HFFc6 (cell line): ENCODE data around the gene C12orf76. TPM values are rescaled to one million over a fixed set of nuclear protein-coding genes. Genes with fewer than 3 reads are reported as not detected.
A peak's percentile ranks its signal among the peaks of the same experiment; 100 is the strongest.

ENCODE experiments used
- DNase-seq: peaks from one replicate; pipeline ENCODE4 v3.0.0-alpha.2; 2018
- H3K27ac Mint-ChIP-seq: 2 replicates; pipeline ENCODE4 v1.8.0; 2020; ENCODE audit warnings: mild to moderate bottlenecking, mixed read lengths
- H3K27me3 Mint-ChIP-seq: 2 replicates; pipeline ENCODE4 v1.8.0; 2021; ENCODE audit warnings: mild to moderate bottlenecking, moderate library complexity, mixed read lengths; ENCODE audit not compliant: insufficient read depth
- H3K36me3 Mint-ChIP-seq: 2 replicates; pipeline ENCODE4 v1.8.0; 2021; ENCODE audit warnings: low read depth, mixed read lengths
- H3K4me1 Mint-ChIP-seq: 2 replicates; pipeline ENCODE4 v1.8.0; 2020; ENCODE audit warnings: low read depth, mixed read lengths
- H3K4me3 Mint-ChIP-seq: 2 replicates; pipeline ENCODE4 v1.8.0; 2020; ENCODE audit warnings: mild to moderate bottlenecking, moderate library complexity, mixed read lengths
- H3K9me3 Mint-ChIP-seq: 2 replicates; pipeline ENCODE4 v1.8.0; 2020; ENCODE audit warnings: mild to moderate bottlenecking, mixed read lengths
- CTCF ChIP-seq: fragments of 200-600 bp; sonication (generic); IDR thresholded peaks from 2 replicates; pipeline ENCODE4 v1.5.0; 2021; ENCODE audit warnings: antibody characterized with exemption, mild to moderate bottlenecking
- total RNA-seq, 6 experiments: library from RNA; stranded (reverse); fragmentation: NEBNext Ultra II Directional; extraction: Animal tissue kit (Norgen Biotek cat#: 25700); gene quantifications; 2 replicates in 1 of 6; 3 replicates in 5 of 6; pipeline ENCODE4 v1.2.3, GENCODE V29; 2021

The C12orf76 gene
- total RNA-seq, 6 experiments from 2014 or later = 4.2 to 5.8 (median 4.6) TPM

GRCh38 chr12:110006115-110006514 lies 42.2 kb downstream of the C12orf76 start:
- H3K27ac Mint-ChIP-seq = no peak overlapping the region
- DNase-seq = no peak
- no peak overlapping the region for H3K4me3 Mint-ChIP-seq
- H3K9me3 Mint-ChIP-seq = no peaks in the 10 kb centered on the region
- 0 out of 2 replicates have a peak, but pooled peaks cover 2% of the 10 kb centered on the region for H3K27me3 Mint-ChIP-seq
- H3K36me3 Mint-ChIP-seq = peaks cover 58% of the 10 kb centered on the region
- no peak for TF ChIP-seq CTCF
- H3K4me1 Mint-ChIP-seq = peaks cover 58% of the 10 kb centered on the region

- no peak overlapping the region for H3K4me3 Mint-ChIP-seq
- no peak for TF ChIP-seq CTCF
- DNase-seq = no peak
- peaks cover 60% of the 10 kb centered on the region for H3K36me3 Mint-ChIP-seq
- peaks cover 55% of the 10 kb centered on the region for H3K4me1 Mint-ChIP-seq
- H3K27me3 Mint-ChIP-seq = 0 out of 2 replicates have a peak, but pooled peaks cover 2% of the 10 kb centered on the region
- peak overlapping the region; percentile 47 for H3K27ac Mint-ChIP-seq
- no peaks in the 10 kb centered on the region for H3K9me3 Mint-ChIP-seq
Observed at GRCh38 chr12:110005319-110005973, 42.9 kb downstream of the C12orf76 start.

- DNase-seq = no peak
- no peaks in the 10 kb centered on the region for H3K9me3 Mint-ChIP-seq
- H3K27me3 Mint-ChIP-seq = 0 out of 2 replicates have a peak, but pooled peaks cover 2% of the 10 kb centered on the region
- peak overlapping the region; percentile 11; the same call in 1 of the 2 replicates for H3K27ac Mint-ChIP-seq
- peaks cover 49% of the 10 kb centered on the region for H3K4me1 Mint-ChIP-seq
- H3K36me3 Mint-ChIP-seq = peaks cover 63% of the 10 kb centered on the region
- no peak for TF ChIP-seq CTCF
- H3K4me3 Mint-ChIP-seq = no peak overlapping the region
Observed at GRCh38 chr12:110004598-110004997, 43.7 kb downstream of the C12orf76 start.

GRCh38 chr12:110002676-110003515 lies 45.4 kb downstream of the C12orf76 start:
- no peaks in the 10 kb centered on the region for H3K9me3 Mint-ChIP-seq
- H3K27me3 Mint-ChIP-seq = peaks cover 5% of the 10 kb centered on the region; the same call in 1 of the 2 replicates
- H3K27ac Mint-ChIP-seq = peak overlapping the region; percentile 95
- H3K4me1 Mint-ChIP-seq = peaks cover 51% of the 10 kb centered on the region
- peaks cover 54% of the 10 kb centered on the region for H3K36me3 Mint-ChIP-seq
- TF ChIP-seq CTCF = no peak
- DNase-seq = peak; percentile 66
- peak overlapping the region; percentile 100 for H3K4me3 Mint-ChIP-seq

GRCh38 chr12:110001596-110001995 lies 46.7 kb downstream of the C12orf76 start:
- Mint-ChIP-seq H3K36me3 (peaks cover 45% of the 10 kb centered on the region), H3K4me3 (peak overlapping the region; percentile 100), H3K27ac (peak overlapping the region; percentile 95), H3K27me3 (peaks cover 5% of the 10 kb centered on the region; the same call in 1 of the 2 replicates), H3K9me3 (no peaks in the 10 kb centered on the region), H3K4me1 (peaks cover 55% of the 10 kb centered on the region)
- no peak for TF ChIP-seq CTCF
- DNase-seq = peak; percentile 92
